Measurements from ENCODE around the gene GPATCH3. TPM values are rescaled to one million over a fixed set of nuclear protein-coding genes. Genes with fewer than 3 reads are reported as not detected.

GPATCH3 gene
- total and polyA plus RNA-seq, 2 of the 8 experiments (the other 6 are each of a cell fraction or from before 2014, with no cell fraction given): 7.9 to 17.4 TPM

GRCh38 chr1:26921540-26922430, 21.5 kb upstream of the GPATCH3 start, which contains the start of gene NUDC (continued):
- TF ChIP-seq YY1 (IDR thresholded peaks at IDR 0.05; ENCODE audit: low read depth, low read length): no peak
- TF ChIP-seq BRCA1 (IDR thresholded peaks at IDR 0.05; ENCODE audit: low read depth, low read length): no peak
- no peak for TF ChIP-seq ATF2 (IDR thresholded peaks at IDR 0.05; ENCODE audit: low read length)
- no peak for TF ChIP-seq SAP30 (IDR thresholded peaks at IDR 0.05; ENCODE audit: insufficient read depth, insufficient replicate concordance, low read length)
- peak; percentile 77 for TF ChIP-seq CHD2 (IDR thresholded peaks at IDR 0.05; ENCODE audit: low read length)
- TF ChIP-seq BACH1 (IDR thresholded peaks at IDR 0.05; ENCODE audit: low read length): peak; percentile 69
- TF ChIP-seq BCL11A (IDR thresholded peaks at IDR 0.05; ENCODE audit: low read depth in 2 of 2, low read length in 2 of 2): no peak
- peak; percentile 72; the same call in 1 of the 2 replicates for TF ChIP-seq RBBP5 (IDR thresholded peaks at IDR 0.05; ENCODE audit: borderline replicate concordance, low read depth, low read length)
- peak; percentile 74 for TF ChIP-seq ASH2L (IDR thresholded peaks at IDR 0.05; ENCODE audit: low read length)
- peak; percentile 78 for TF ChIP-seq TAF1 (IDR thresholded peaks at IDR 0.05; ENCODE audit: low read depth, low read length)

Data from H1 (cell line).